ENCODE data around the gene IREB2.

Gene IREB2

GRCh38 chr15:78408355-78408640, 29.7 kb upstream of the IREB2 start:
- no peak for TF ChIP-seq CTCF (IDR thresholded peaks at IDR 0.05)

DNA sequence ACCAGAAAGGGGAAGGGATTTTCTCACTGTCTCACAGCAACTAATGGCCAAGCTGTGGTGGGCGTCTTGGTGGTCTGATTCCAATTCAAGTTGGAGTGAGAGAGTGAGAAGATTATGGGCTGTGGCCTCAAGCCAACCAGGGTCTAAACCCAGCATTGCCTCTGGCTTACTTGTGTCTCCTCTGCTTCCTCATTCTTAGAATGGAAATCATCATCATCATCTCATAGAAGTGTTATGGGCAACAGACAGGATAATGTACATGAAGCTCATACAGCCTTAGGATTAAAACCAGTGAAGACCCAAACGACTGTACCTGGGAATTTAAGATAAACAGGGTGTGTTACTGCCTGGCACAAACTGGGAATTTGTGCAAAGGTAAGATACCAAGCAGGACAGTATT, 29.1 kb upstream of the IREB2 start:
- no peak for TF ChIP-seq CTCF (IDR thresholded peaks at IDR 0.05)

DNA sequence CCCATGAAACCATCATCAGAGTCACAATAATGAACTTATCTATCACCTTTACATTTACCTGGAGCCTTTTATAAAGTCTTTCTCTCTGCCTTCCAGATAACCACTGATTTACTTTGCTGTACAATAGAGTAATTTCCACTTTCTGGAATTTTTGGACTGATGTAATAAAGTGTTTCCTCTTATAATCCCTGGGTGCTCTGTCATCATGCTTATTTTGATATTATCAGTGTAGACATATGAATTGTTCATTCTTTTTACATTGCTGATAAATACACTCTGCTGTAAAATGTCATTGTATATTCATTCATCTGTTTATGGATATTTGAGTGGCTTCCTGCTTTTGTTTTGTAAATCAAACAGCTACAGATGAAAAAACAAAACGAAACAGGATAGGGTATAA, 27.0 kb upstream of the IREB2 start:
- TF ChIP-seq CTCF (IDR thresholded peaks at IDR 0.05) = no peak

GRCh38 chr15:78414621-78415250, 23.3 kb upstream of the IREB2 start:
- TF ChIP-seq CTCF (IDR thresholded peaks at IDR 0.05) = no peak

DNA sequence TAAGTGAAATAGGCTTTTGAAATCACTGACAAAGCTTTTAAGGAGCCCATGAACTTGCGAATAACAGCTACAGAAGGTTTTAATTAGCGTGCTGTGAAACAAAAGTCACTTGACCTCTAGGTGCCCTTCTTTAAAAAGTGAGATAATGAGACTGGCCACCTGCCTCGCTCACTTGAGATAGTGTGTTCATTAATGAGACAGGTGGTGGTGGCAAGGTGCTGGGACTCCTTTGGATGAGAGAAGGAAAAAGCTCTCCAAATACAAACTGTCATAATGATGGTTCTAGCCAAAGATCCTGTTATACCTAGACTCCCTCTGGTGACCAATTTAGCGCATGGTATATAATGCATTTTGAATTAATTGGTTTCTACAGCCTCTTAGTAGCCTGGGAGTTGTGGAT, 22.7 kb upstream of the IREB2 start:
- TF ChIP-seq CTCF (IDR thresholded peaks at IDR 0.05) = peak; percentile 49; the same call in 1 of the 2 replicates

- no peak for TF ChIP-seq CTCF (IDR thresholded peaks at IDR 0.05)
Observed at GRCh38 chr15:78417754-78418630, 20.0 kb upstream of the IREB2 start.

GRCh38 chr15:78418686-78419085, 19.3 kb upstream of the IREB2 start:
- no peak for TF ChIP-seq CTCF (IDR thresholded peaks at IDR 0.05)
